H9 (cell line): ENCODE measurements around the gene TPD52L2. TPM values are rescaled to one million over a fixed set of nuclear protein-coding genes. Genes with fewer than 3 reads are reported as not detected.
A peak's percentile ranks its signal among the peaks of the same experiment; 100 is the strongest.

Experiments
- DNase-seq: peaks from one replicate; pipeline ENCODE4 v3.0.0-alpha.2; 2017
- H2AFZ ChIP-seq: one replicate; pipeline ENCODE4 v1.6.1; 2013; ENCODE audit warnings: mild to moderate bottlenecking, low read length, control low read depth, moderate library complexity
- H2AK5ac ChIP-seq: 2 replicates; pipeline ENCODE4 v1.6.1; 2013; ENCODE audit warnings: low read length, control low read depth, mixed read lengths; ENCODE audit not compliant: insufficient read length
- H2BK120ac ChIP-seq: one replicate; pipeline ENCODE4 v1.6.1; 2013; ENCODE audit warnings: low read depth, mild to moderate bottlenecking, low read length, control low read depth, inconsistent platforms; ENCODE audit not compliant: poor library complexity, severe bottlenecking
- H2BK12ac ChIP-seq: 2 replicates; pipeline ENCODE4 v1.6.1; 2013; ENCODE audit warnings: low read length, control low read depth, mixed read lengths, low read depth; ENCODE audit not compliant: insufficient read length
- H2BK15ac ChIP-seq: 2 replicates; pipeline ENCODE4 v1.6.1; 2013; ENCODE audit warnings: low read depth, low read length, control low read depth
- H2BK20ac ChIP-seq: one replicate; pipeline ENCODE4 v1.6.1; 2013; ENCODE audit warnings: low read depth, mild to moderate bottlenecking, low read length, control low read depth, inconsistent platforms; ENCODE audit not compliant: poor library complexity, severe bottlenecking
- H2BK5ac ChIP-seq: 2 replicates; pipeline ENCODE4 v1.6.1; 2013; ENCODE audit warnings: low read length, control low read depth, mixed read lengths; ENCODE audit not compliant: insufficient read length
- H3K14ac ChIP-seq: 2 replicates; pipeline ENCODE4 v1.6.1; 2013; ENCODE audit warnings: low read length, control low read depth; ENCODE audit not compliant: insufficient read depth
- H3K18ac ChIP-seq: 2 replicates; pipeline ENCODE4 v1.6.1; 2013; ENCODE audit warnings: low read depth, mild to moderate bottlenecking, mixed read lengths, low read length, control low read depth; ENCODE audit not compliant: insufficient read length
- H3K23ac ChIP-seq: 2 replicates; pipeline ENCODE4 v1.6.1; 2013; ENCODE audit warnings: low read length, control low read depth, mixed read lengths, low read depth; ENCODE audit not compliant: insufficient read length
- H3K23me2 ChIP-seq: 2 replicates; pipeline ENCODE4 v1.6.1; 2013; ENCODE audit warnings: low read depth, mild to moderate bottlenecking, mixed read lengths, low read length, control low read depth; ENCODE audit not compliant: insufficient read length, poor library complexity, severe bottlenecking
- H3K27ac ChIP-seq: 2 replicates; pipeline ENCODE4 v1.5.1; 2013; ENCODE audit warnings: low read length, control low read depth, mixed read lengths, low read depth; ENCODE audit not compliant: insufficient read length
- H3K27me3 ChIP-seq: 2 replicates; pipeline ENCODE4 v1.6.1; 2013; ENCODE audit warnings: low read length, control low read depth, inconsistent platforms; ENCODE audit not compliant: insufficient read depth
- H3K4ac ChIP-seq: 2 replicates; pipeline ENCODE4 v1.6.1; 2013; ENCODE audit warnings: low read depth, mild to moderate bottlenecking, control low read depth, inconsistent platforms, low read length, moderate library complexity
- H3K4me1 ChIP-seq: 2 replicates; pipeline ENCODE4 v1.6.1; 2013; ENCODE audit warnings: low read length, control low read depth, inconsistent platforms; ENCODE audit not compliant: insufficient read depth
- H3K4me2 ChIP-seq: 2 replicates; pipeline ENCODE4 v1.6.1; 2013; ENCODE audit warnings: low read length, control low read depth, mixed read lengths; ENCODE audit not compliant: insufficient read length, insufficient read depth
- H3K56ac ChIP-seq: 2 replicates; pipeline ENCODE4 v1.6.1; 2013; ENCODE audit warnings: low read depth, mild to moderate bottlenecking, mixed read lengths, low read length, control low read depth; ENCODE audit not compliant: insufficient read length
- H3K79me1 ChIP-seq: 2 replicates; pipeline ENCODE4 v1.6.1; 2013; ENCODE audit warnings: low read depth, mild to moderate bottlenecking, moderate library complexity, low read length, control low read depth, inconsistent platforms; ENCODE audit not compliant: insufficient read depth, poor library complexity, severe bottlenecking
- H3K79me2 ChIP-seq: 2 replicates; pipeline ENCODE4 v1.6.1; 2013; ENCODE audit warnings: low read length, control low read depth, inconsistent platforms; ENCODE audit not compliant: insufficient read depth
- H3K9ac ChIP-seq: 2 replicates; pipeline ENCODE4 v1.6.1; 2013; ENCODE audit warnings: low read length, control low read depth, mixed read lengths; ENCODE audit not compliant: insufficient read length; ENCODE audit errors: extremely low read depth
- H3K9me3 ChIP-seq: one replicate; pipeline ENCODE4 v1.6.1; 2013; ENCODE audit warnings: low read depth, low read length, inconsistent platforms; ENCODE audit not compliant: control insufficient read depth
- H3T11ph ChIP-seq: one replicate; pipeline ENCODE4 v1.6.1; 2013; ENCODE audit warnings: mild to moderate bottlenecking, low read length, control low read depth, inconsistent platforms
- H4K20me1 ChIP-seq: one replicate; pipeline ENCODE4 v1.6.1; 2013; ENCODE audit not compliant: control insufficient read depth, insufficient read length, insufficient read depth
- H4K5ac ChIP-seq: 2 replicates; pipeline ENCODE4 v1.6.1; 2013; ENCODE audit warnings: low read depth, mild to moderate bottlenecking, mixed read lengths, low read length, control low read depth; ENCODE audit not compliant: insufficient read length
- H4K8ac ChIP-seq: replicated peaks from 2 replicates; pipeline ENCODE4 v1.6.1; 2013; ENCODE audit warnings: low read length, control low read depth, mixed read lengths, low read depth; ENCODE audit not compliant: insufficient read length
- H4K91ac ChIP-seq: 2 replicates; pipeline ENCODE4 v1.6.1; 2013; ENCODE audit warnings: low read depth, mild to moderate bottlenecking, moderate library complexity, mixed read lengths, low read length, control low read depth; ENCODE audit not compliant: insufficient read length
- H3K27ac Mint-ChIP-seq, 3 experiments: 2 replicates in 2 of 3; 3 replicates in 1 of 3; pipeline ENCODE4 v1.8.0; 2020 to 2021; ENCODE audit warnings: mixed read lengths in 3 of 3, mild to moderate bottlenecking in 1 of 3, moderate library complexity in 1 of 3
- H3K27me3 Mint-ChIP-seq: 2 replicates; pipeline ENCODE4 v1.8.0; 2021; ENCODE audit warnings: low read depth, mild to moderate bottlenecking, moderate library complexity, mixed read lengths
- H3K36me3 Mint-ChIP-seq, 3 experiments: 2 replicates in 2 of 3; 3 replicates in 1 of 3; pipeline ENCODE4 v1.8.0; 2020 to 2021; ENCODE audit warnings: low read depth in 3 of 3, mixed read lengths in 3 of 3; ENCODE audit not compliant: insufficient read depth in 1 of 3
- H3K4me1 Mint-ChIP-seq, 2 experiments: 2 replicates each; pipeline ENCODE4 v1.8.0; 2020; ENCODE audit warnings: mixed read lengths in 2 of 2
- H3K4me3 Mint-ChIP-seq, 2 experiments: 2 replicates in 1 of 2; 3 replicates in 1 of 2; pipeline ENCODE4 v1.8.0; 2020 to 2021; ENCODE audit warnings: mild to moderate bottlenecking in 2 of 2, mixed read lengths in 2 of 2, moderate library complexity in 1 of 2
- H3K9me3 Mint-ChIP-seq, 2 experiments: 2 replicates in 1 of 2; 3 replicates in 1 of 2; pipeline ENCODE4 v1.8.0; 2020; ENCODE audit warnings: mild to moderate bottlenecking in 2 of 2, mixed read lengths in 2 of 2, moderate library complexity in 1 of 2
- CTCF ChIP-seq: fragments of 200-600 bp; sonication (generic); conservative IDR thresholded peaks from 3 replicates; pipeline ENCODE4 v1.8.0; 2021; ENCODE audit warnings: antibody characterized with exemption, mild to moderate bottlenecking
- WGBS: extraction: QIAGEN DNeasy Blood & Tissue Kit; methylation state at CpG from one replicate; pipeline ENCODE4 v1.1.7; 2013; ENCODE audit warnings: missing lambda C conversion rate, low lambda C conversion rate, mixed read lengths; ENCODE audit not compliant: insufficient read length; ENCODE audit errors: extremely low coverage; 5-methylcytosine and 5-hydroxymethylcytosine counted together
- total RNA-seq: library from RNA; stranded (reverse); gene quantifications from 2 replicates; pipeline ENCODE4 v1.2.1, GENCODE V29; 2021

TPD52L2 gene
- total RNA-seq, 1 experiment from 2014 or later = 94.1 TPM

DNA sequence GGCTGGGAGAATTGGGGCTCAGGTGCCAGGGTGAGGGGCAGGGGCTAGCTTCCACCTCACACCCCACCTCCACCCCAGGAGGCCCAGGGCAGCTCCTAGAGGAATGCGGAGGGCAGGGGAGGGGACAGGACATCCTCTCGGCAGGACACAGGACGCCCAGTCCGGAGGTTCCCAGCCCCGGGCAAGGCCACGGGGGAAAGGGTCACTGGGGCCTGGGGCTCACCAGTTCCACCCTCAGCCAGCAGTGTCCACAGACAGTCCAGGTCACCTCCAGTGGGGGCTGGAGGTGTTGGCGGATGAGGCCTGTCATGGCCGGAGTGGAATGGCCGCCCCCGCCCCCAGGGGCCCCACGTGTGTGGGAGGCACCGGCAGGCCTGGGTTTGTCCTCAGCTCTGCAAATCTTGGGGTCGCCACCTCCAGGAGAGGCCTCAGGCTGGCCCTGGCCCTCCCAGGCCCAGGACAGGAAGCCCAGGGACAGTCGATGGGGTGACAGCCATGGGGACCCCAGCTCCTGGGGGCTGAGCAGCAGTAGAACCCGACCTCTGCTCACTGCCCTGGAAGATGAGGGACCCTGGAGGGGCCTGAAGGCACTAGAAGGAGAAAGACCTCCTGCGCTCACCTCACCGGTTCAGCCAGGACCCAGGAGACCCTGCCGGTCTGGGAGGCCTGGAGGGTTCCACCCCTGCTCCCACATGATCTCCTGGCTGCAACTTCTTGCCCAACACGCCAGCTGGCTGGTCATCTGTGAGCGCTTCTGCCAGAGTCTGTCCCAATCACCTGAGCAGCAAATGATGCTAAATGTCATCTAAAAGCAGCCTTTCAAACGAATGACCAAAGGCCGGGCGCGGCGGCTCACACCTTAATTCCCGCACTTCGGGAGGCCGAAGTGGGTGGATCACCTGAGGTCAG, 16.8 kb upstream of the TPD52L2 start:
- no peak overlapping the region for H2AFZ ChIP-seq
- no peaks in the 10 kb centered on the region for H3K9me3 ChIP-seq
- H2BK120ac ChIP-seq = no peak overlapping the region
- H3K36me3 Mint-ChIP-seq = no peaks in the 10 kb centered on the region
- H4K5ac ChIP-seq = no peak overlapping the region
- no peaks in the 10 kb centered on the region for H3K79me1 ChIP-seq
- DNase-seq = peak; percentile 43
- H3T11ph ChIP-seq = no peak overlapping the region
- no peaks in the 10 kb centered on the region for H4K20me1 ChIP-seq
- H4K8ac ChIP-seq = no peak overlapping the region
- peak overlapping the region; percentile 44 for H3K4me2 ChIP-seq
- no peak overlapping the region for H3K4ac ChIP-seq
- H4K91ac ChIP-seq = no peak overlapping the region
- no peak overlapping the region for H2BK5ac ChIP-seq
- H3K18ac ChIP-seq = no peak overlapping the region
- peak overlapping the region; percentile 26; the same call in 1 of the 2 replicates for H3K14ac ChIP-seq
- no peak overlapping the region for H2AK5ac ChIP-seq
- peaks cover 17 to 20% of the 10 kb centered on the region in 2 experiments for H3K4me1 Mint-ChIP-seq
- H2BK12ac ChIP-seq = no peak overlapping the region
- H3K27ac ChIP-seq = no peak overlapping the region
- H3K79me2 ChIP-seq = no peaks in the 10 kb centered on the region
- no peak overlapping the region for H3K9ac ChIP-seq
- H3K9me3 Mint-ChIP-seq = no peaks in the 10 kb centered on the region
- H3K27me3 ChIP-seq = no peaks in the 10 kb centered on the region
- peak overlapping the region in 1 of 3 experiments; percentile 65; a peak in 1 of 7 replicates for H3K27ac Mint-ChIP-seq
- peaks cover 5% of the 10 kb centered on the region for H3K23me2 ChIP-seq
- no peak overlapping the region for H2BK20ac ChIP-seq
- H3K4me1 ChIP-seq = peaks cover 5% of the 10 kb centered on the region; the same call in 1 of the 2 replicates
- H3K23ac ChIP-seq = no peak overlapping the region
- H3K4me3 Mint-ChIP-seq = no peak overlapping the region
- H3K27me3 Mint-ChIP-seq = peaks cover 10% of the 10 kb centered on the region
- TF ChIP-seq CTCF = no peak
- no CpG with 5 or more reads among the region's 28 CpGs for WGBS
- no peak overlapping the region for H2BK15ac ChIP-seq
- no peak overlapping the region for H3K56ac ChIP-seq
